Erythroblast (primary cell): ENCODE data around the gene IP6K3.

Source experiments
- GATA1 ChIP-seq: IDR thresholded peaks from 2 replicates; pipeline ENCODE4 v1.6.1; 2011; ENCODE audit warnings: low read depth, mild to moderate bottlenecking, control low read depth, low read length, moderate library complexity
- POLR2A ChIP-seq: IDR thresholded peaks from 2 replicates; pipeline ENCODE4 v1.6.1; 2011; ENCODE audit warnings: mild to moderate bottlenecking, low read length

GRCh38 chr6:33776764-33777163 is 30.1 kb upstream of the IP6K3 start:
- TF ChIP-seq POLR2A (no peak), GATA1 (no peak)
